Loucy (cell line): ENCODE data around the gene MST1.

Experiments used
- CTCF ChIP-seq: fragments of 200-600 bp; sonication (generic); conservative IDR thresholded peaks from 2 replicates; pipeline ENCODE4 v1.5.1; 2014; ENCODE audit warnings: mild to moderate bottlenecking, antibody characterized with exemption, low read length
- EZH2phosphoT487 ChIP-seq: fragments of 200-600 bp; IDR thresholded peaks from 2 replicates; pipeline ENCODE4 v1.6.1; 2018; ENCODE audit warnings: antibody characterized with exemption, mild to moderate bottlenecking, moderate library complexity, borderline replicate concordance

- TF ChIP-seq CTCF: no peak
- no peak for TF ChIP-seq EZH2phosphoT487
These were observed 25.0 kb downstream of the MST1 start for GRCh38 chr3:49664300-49664699.
